CD14-positive monocyte (primary cell): Measurements from ENCODE around the gene TRIM41. TPM values are rescaled to one million over a fixed set of nuclear protein-coding genes. Genes with fewer than 3 reads are reported as not detected.

Source experiments
- DNase-seq, 3 donors: peaks; one replicate each; pipeline ENCODE4 v3.0.0-alpha.2; 2011 to 2022
- H2AFZ ChIP-seq: 2 replicates; pipeline ENCODE4 v1.6.0; 2012; ENCODE audit warnings: mild to moderate bottlenecking, low read depth, low read length, inconsistent platforms; ENCODE audit not compliant: insufficient read depth, poor library complexity, severe bottlenecking
- H3K27ac ChIP-seq, 2 donors: 1 replicate in 1 of 2; 2 replicates in 1 of 2; pipeline ENCODE4 v1.5.1; 2012 to 2013; ENCODE audit warnings: low read length in 2 of 2, control low read depth in 1 of 2, inconsistent platforms in 1 of 2, low read depth in 1 of 2, mild to moderate bottlenecking in 1 of 2
- H3K27me3 ChIP-seq, 2 donors: one replicate each; pipeline versions ENCODE4 v1.6.0 to v1.6.1; 2011 to 2013; ENCODE audit warnings: low read length in 2 of 2; ENCODE audit not compliant: control insufficient read depth in 2 of 2, insufficient read depth in 2 of 2
- H3K36me3 ChIP-seq, 2 donors: replicated peaks in 1 of 2; 1 replicate in 1 of 2; 2 replicates in 1 of 2; pipeline versions ENCODE4 v1.5.1 to v1.6.1; 2012 to 2013; ENCODE audit warnings: low read length in 2 of 2, control low read depth in 1 of 2, inconsistent platforms in 1 of 2, mild to moderate bottlenecking in 1 of 2; ENCODE audit not compliant: insufficient read depth in 2 of 2, control insufficient read depth in 1 of 2
- H3K4me1 ChIP-seq, 2 donors: 1 replicate in 1 of 2; 2 replicates in 1 of 2; pipeline versions ENCODE4 v1.5.1 to v1.6.1; 2012 to 2013; ENCODE audit warnings: low read length in 2 of 2, control low read depth in 1 of 2, inconsistent platforms in 1 of 2, mild to moderate bottlenecking in 1 of 2, moderate library complexity in 1 of 2; ENCODE audit not compliant: insufficient read depth in 2 of 2, control insufficient read depth in 1 of 2
- H3K4me2 ChIP-seq: replicated peaks from 2 replicates; pipeline ENCODE3; 2012; ENCODE audit warnings: low read length, moderate library complexity, mild to moderate bottlenecking; ENCODE audit not compliant: poor library complexity, severe bottlenecking; ENCODE audit errors: extremely low read depth
- H3K4me3 ChIP-seq, 3 experiments: fragments of 200-600 bp in 1 of 3; sonication (generic) in 1 of 3; replicated peaks in 1 of 3; 1 replicate in 2 of 3; 2 replicates in 1 of 3; pipeline ENCODE4 v1.5.1; 2011 to 2013; ENCODE audit warnings: low read length in 3 of 3, mild to moderate bottlenecking in 3 of 3, control low read depth in 2 of 3, low read depth in 2 of 3, inconsistent platforms in 1 of 3, moderate library complexity in 1 of 3
- H3K79me2 ChIP-seq: 2 replicates; pipeline ENCODE4 v1.6.0; 2012; ENCODE audit warnings: mild to moderate bottlenecking, control low read depth, inconsistent platforms, low read length, moderate library complexity; ENCODE audit not compliant: insufficient read depth
- H3K9ac ChIP-seq: 2 replicates; pipeline ENCODE4 v1.6.0; 2017; ENCODE audit warnings: low read length, mild to moderate bottlenecking; ENCODE audit not compliant: insufficient read depth, poor library complexity, severe bottlenecking
- H3K9me3 ChIP-seq, 2 donors: replicated peaks in 1 of 2; 1 replicate in 1 of 2; 2 replicates in 1 of 2; pipeline versions ENCODE4 v1.5.1 to v1.6.1; 2012 to 2013; ENCODE audit warnings: low read length in 2 of 2, control low read depth in 1 of 2; ENCODE audit not compliant: control insufficient read depth in 1 of 2, insufficient read depth in 1 of 2
- H4K20me1 ChIP-seq: 2 replicates; pipeline ENCODE4 v1.6.0; 2012; ENCODE audit warnings: mild to moderate bottlenecking, low read length, control low read depth, moderate library complexity; ENCODE audit not compliant: insufficient read depth
- H3K27ac Mint-ChIP-seq, 7 donors: one replicate each; pipeline ENCODE4 v1.8.0; 2020; ENCODE audit warnings: mild to moderate bottlenecking in 7 of 7, mixed read lengths in 7 of 7, moderate library complexity in 6 of 7, inconsistent platforms in 2 of 7
- H3K27me3 Mint-ChIP-seq, 3 donors: one replicate each; pipeline ENCODE4 v1.8.0; 2021 to 2022; ENCODE audit warnings: low read depth in 3 of 3, mild to moderate bottlenecking in 3 of 3, mixed read lengths in 3 of 3, moderate library complexity in 3 of 3, inconsistent platforms in 1 of 3
- H3K36me3 Mint-ChIP-seq, 2 donors: one replicate each; pipeline ENCODE4 v1.8.0; 2020; ENCODE audit warnings: mixed read lengths in 2 of 2, inconsistent platforms in 1 of 2, mild to moderate bottlenecking in 1 of 2
- H3K4me1 Mint-ChIP-seq: one replicate; pipeline ENCODE4 v1.8.0; 2020; ENCODE audit warnings: mild to moderate bottlenecking, mixed read lengths
- H3K4me3 Mint-ChIP-seq, 2 donors: one replicate each; pipeline ENCODE4 v1.8.0; 2020; ENCODE audit warnings: mild to moderate bottlenecking in 2 of 2, mixed read lengths in 2 of 2, moderate library complexity in 1 of 2
- H3K9me3 Mint-ChIP-seq, 7 donors: one replicate each; pipeline ENCODE4 v1.8.0; 2020 to 2022; ENCODE audit warnings: mixed read lengths in 7 of 7, mild to moderate bottlenecking in 6 of 7, moderate library complexity in 6 of 7, inconsistent platforms in 2 of 7
- WGBS: methylation state at CpG from one replicate; pipeline ENCODE4 v1.1.5; 2013; ENCODE audit warnings: missing lambda C conversion rate; ENCODE audit not compliant: insufficient coverage; 5-methylcytosine and 5-hydroxymethylcytosine counted together
- intact Hi-C, 2 donors: fragments of 100-400 bp; cut with micrococcal nuclease; formaldehyde crosslinking; loops; one replicate each; pipeline versions ENCODE4 v1.15.0 to v1.15.1; 2023
- polyA plus RNA-seq, 3 donors: library from polyadenylated mRNA; depleted of rRNA in 1 of 3; unstranded in 2 of 3; stranded (reverse) in 1 of 3; fragments of 300-500 nt in 2 of 3; fragments of >200 nt in 1 of 3; fragmentation: Illumina TruSeq in 2 of 3; gene quantifications; 1 replicate in 2 of 3; 2 replicates in 1 of 3; pipeline ENCODE4 v1.2.3, GENCODE V29; 2012 to 2021
- TF ChIP-seq, protein P1 (sequence below): fragments of 200-600 bp; IDR thresholded peaks from one replicate; pipeline ENCODE4 v1.8.0; 2022; ENCODE audit warnings: antibody characterized with exemption, mild to moderate bottlenecking

The TRIM41 gene
- polyA plus RNA-seq, 3 donors, result 0.12 to 26.4 (median 0.24) TPM

GRCh38 chr5:181236471-181236870 lies 13.4 kb downstream of the TRIM41 start:
- H3K27me3 Mint-ChIP-seq, result peaks cover 0 to 2% (median 0%) of the 10 kb centered on the region in 3 donors
- WGBS, result 80% methylated on average over 2 of the region's 6 CpGs
- peaks cover 9% of the 10 kb centered on the region for H3K4me1 Mint-ChIP-seq
- Histone ChIP-seq H3K27ac (no peak overlapping the region), H3K4me1 (peaks cover 2 to 5% of the 10 kb centered on the region in 2 donors), H3K36me3 (peaks cover 73 to 97% of the 10 kb centered on the region in 2 donors), H3K79me2 (peaks cover 33% of the 10 kb centered on the region), H3K27me3 (no peaks in the 10 kb centered on the region), H2AFZ (no peak overlapping the region), H3K4me3 (no peak overlapping the region), H3K9me3 (no peaks in the 10 kb centered on the region), H3K9ac (no peak overlapping the region), H3K4me2 (no peak overlapping the region), H4K20me1 (peaks cover 75% of the 10 kb centered on the region)
- peak overlapping the region in 2 of 7 donors; percentile 14 to 41 for H3K27ac Mint-ChIP-seq
- intact Hi-C loops, result no loop called here
- H3K4me3 Mint-ChIP-seq, result no peak overlapping the region
- H3K36me3 Mint-ChIP-seq, result peaks cover 82 to 92% of the 10 kb centered on the region in 2 donors
- peaks cover 0 to 3% (median 0%) of the 10 kb centered on the region in 7 donors for H3K9me3 Mint-ChIP-seq
- no peak for DNase-seq
- TF ChIP-seq, protein P1, sequence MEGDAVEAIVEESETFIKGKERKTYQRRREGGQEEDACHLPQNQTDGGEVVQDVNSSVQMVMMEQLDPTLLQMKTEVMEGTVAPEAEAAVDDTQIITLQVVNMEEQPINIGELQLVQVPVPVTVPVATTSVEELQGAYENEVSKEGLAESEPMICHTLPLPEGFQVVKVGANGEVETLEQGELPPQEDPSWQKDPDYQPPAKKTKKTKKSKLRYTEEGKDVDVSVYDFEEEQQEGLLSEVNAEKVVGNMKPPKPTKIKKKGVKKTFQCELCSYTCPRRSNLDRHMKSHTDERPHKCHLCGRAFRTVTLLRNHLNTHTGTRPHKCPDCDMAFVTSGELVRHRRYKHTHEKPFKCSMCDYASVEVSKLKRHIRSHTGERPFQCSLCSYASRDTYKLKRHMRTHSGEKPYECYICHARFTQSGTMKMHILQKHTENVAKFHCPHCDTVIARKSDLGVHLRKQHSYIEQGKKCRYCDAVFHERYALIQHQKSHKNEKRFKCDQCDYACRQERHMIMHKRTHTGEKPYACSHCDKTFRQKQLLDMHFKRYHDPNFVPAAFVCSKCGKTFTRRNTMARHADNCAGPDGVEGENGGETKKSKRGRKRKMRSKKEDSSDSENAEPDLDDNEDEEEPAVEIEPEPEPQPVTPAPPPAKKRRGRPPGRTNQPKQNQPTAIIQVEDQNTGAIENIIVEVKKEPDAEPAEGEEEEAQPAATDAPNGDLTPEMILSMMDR, result no peak

- Mint-ChIP-seq H3K4me1 (peaks cover 15% of the 10 kb centered on the region), H3K27ac (peak overlapping the region in 4 of 7 donors; percentile 12 to 76 (median 34)), H3K4me3 (no peak overlapping the region), H3K36me3 (peaks cover 82 to 93% of the 10 kb centered on the region in 2 donors), H3K9me3 (peaks cover 0 to 3% (median 0%) of the 10 kb centered on the region in 7 donors), H3K27me3 (peaks cover 0 to 2% (median 0%) of the 10 kb centered on the region in 3 donors)
- Histone ChIP-seq H3K9ac (no peak overlapping the region), H3K27ac (peak overlapping the region in 1 of 2 donors; percentile 12), H3K79me2 (peaks cover 40% of the 10 kb centered on the region), H3K9me3 (no peaks in the 10 kb centered on the region), H3K4me2 (no peak overlapping the region), H3K4me3 (no peak overlapping the region), H2AFZ (no peak overlapping the region), H3K27me3 (no peaks in the 10 kb centered on the region), H3K36me3 (peaks cover 78 to 97% of the 10 kb centered on the region in 2 donors), H4K20me1 (peaks cover 81% of the 10 kb centered on the region), H3K4me1 (peaks cover 8 to 11% of the 10 kb centered on the region in 2 donors)
- 96% methylated on average over 5 of the region's 10 CpGs for WGBS
- intact Hi-C loops, result no loop called here
- TF ChIP-seq, protein P1, result no peak
- DNase-seq, result no peak
These were observed 14.0 kb downstream of the TRIM41 start for GRCh38 chr5:181236954-181237641.
